ENCODE measurements around the gene CRACR2A.

CRACR2A gene

DNA sequence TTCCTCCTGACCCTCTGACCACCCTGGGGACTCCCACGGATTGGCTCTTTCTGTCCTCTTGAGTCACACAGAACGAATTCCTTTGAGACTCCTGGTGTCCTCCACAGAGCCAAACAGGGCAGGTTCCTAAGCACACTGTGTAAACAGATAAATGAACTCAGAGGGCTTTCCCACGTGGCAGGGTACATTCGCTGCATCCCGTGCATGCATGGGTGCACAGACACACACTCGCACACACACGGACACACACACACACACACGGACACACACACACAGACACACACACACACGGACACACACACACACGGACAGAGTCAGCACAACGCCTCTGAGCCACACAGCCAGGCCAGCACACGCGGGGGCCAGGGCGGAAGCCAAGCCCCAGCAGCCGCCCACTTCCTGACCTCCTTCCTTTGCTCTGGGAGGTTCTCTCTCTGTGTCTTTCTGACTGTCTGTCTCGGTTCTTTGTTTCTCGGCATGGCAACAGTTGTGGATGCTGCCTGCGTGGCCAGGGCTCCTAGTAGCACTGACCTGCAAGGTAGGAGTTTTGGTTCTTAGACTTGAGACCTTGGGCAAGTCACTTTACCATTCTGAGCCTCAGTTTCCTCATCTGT is 706 bp downstream of the CRACR2A start:
- DNase-seq, result no peak

DNA sequence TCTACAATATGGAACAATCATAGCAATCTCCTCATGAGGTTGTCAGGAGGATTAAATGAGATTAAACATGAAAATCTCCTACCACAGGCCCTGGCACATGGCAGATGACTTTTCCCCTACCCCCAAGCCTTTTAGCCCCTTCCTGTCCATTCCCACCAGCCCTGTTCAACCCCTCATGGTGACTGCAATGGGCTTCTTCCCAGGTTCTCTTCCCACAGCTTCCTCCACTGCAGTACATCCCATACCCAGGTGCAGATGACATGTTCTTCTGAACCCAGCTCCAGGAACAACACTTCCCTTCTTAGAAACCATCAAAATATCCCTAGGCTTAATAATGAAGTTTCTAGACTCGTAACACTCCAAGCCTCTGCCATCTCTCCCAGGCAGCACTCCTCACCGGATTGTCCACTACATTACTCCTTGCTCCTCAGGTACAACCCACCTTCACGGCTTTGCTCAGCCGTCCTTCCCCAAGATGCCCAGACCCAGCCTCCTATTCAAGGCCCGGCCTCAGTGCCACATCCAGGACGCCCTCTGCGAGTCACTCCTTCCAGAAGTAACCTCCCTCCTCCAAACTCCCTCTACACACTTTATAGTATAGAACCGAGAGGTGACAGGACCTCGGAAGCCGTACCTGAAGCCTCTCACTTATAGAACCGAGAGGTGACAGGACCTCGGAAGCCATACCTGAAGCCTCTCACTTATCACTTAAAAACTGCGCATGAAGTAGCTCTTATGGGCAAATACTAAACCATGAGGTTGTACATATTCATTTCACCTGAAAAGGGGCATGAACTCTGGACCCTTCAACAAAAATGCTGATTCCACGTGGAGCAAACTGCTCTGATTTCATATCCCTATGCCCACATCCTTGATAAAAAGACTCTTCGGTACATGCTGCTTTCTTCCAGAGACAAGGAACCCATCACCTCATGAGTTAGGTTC is 1.5 kb downstream of the CRACR2A start:
- DNase-seq, result no peak

DNA sequence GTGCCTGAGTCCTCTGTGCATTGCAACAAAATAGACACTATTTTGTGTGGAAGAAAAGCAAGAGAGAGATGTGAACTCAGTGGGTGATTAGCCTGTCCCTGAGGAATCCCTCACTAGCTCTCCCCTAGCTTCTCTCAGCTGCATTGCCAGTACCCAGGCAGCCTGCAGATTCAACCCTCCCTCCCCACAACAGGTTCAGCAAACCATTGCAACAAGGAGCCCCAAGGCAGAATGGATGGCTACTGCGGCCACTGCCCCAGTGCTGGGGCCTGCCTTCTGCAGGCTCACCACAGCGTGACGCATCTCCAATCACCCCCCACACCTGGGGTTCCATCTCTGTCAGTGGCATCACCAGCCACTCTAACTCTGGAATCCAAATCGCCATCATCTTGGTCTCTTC is 2.3 kb downstream of the CRACR2A start:
- no peak for DNase-seq

DNA sequence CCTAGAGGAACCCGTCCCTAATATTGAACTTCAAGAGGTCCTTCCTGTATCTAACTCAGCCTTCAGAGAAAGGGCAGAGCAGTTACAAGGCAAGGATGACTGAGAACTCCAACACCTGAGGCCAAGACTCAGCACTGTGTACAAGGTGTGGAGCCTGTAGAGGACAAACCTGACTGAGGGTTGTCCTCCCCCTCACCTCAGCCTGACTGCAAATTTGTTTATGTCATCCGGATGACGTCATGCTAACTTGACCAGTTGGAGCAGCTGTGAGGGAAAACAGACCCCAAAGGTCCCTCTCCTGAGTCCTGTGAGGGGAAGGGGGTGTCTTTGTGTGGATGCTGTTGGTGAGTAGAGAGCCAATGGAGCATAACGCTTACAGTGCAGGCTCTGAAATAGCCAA is 4.3 kb downstream of the CRACR2A start:
- DNase-seq, result no peak

DNA sequence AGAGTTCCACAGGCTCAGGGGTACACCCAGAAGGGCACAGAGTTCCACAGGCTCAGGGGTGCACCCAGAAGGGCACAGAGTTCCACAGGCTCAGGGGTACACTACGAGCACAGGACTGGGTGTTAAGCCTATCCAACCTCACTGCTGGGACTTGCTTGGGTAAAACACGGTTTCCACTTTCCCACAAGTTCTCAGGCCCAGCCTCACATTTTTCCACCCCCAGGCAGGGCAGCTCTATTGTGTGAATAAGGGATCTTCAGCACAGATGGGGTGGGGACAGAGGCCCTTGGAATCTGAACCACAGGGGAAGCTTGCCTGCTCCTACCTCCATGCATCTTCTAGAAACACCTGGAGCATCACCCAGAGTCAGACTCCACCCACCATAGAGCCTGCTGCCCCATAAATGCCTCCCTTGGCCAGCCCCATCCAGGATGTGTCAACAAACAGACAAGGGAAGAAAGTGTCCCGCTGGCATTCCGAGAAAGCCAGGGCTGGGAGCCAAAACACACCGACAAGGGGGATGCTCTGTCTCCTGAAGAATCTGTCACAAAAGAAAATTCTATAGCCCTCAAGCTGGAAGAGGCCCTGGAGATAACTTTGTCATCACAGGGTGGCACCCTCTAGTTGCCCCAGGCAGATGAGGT is 4.8 kb downstream of the CRACR2A start:
- no peak for DNase-seq

DNA sequence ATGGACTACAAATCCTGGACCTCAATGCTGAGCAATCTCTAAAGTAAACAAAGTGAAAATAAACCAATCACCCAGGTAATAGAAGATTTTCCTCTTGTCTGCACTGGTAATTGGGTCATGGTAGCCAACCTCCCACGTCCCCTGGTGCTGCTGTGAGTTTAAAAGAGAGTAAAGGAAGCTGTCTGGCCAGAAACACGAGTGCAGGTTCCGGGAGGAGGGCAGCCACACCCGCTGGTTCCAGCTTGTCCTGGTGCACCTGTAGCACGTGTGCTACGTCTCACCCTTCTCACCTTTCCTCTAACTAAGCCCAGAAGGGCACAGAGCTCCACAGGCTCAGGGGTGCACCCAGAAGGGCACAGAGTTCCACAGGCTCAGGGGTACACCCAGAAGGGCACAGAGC is 5.4 kb downstream of the CRACR2A start:
- DNase-seq, result no peak

DNA sequence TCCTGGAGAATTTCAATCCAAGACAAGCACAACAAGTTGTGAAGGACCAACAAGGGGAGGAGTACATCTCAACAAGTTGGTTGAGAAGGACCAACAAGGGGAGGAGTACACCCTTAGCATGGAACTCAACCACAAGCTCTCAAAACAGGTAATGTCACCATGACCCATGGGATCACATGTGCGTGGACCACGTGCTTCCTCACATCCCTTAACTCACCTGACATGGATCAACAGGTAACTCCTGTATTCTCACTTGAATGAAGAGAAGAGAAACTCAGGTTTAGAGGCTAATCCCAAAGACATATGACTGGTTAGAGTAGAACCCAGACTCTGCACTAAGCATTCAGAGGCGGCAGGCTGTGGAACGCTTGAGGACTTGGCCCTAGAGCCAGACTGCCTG is 6.2 kb downstream of the CRACR2A start:
- no peak for DNase-seq

DNA sequence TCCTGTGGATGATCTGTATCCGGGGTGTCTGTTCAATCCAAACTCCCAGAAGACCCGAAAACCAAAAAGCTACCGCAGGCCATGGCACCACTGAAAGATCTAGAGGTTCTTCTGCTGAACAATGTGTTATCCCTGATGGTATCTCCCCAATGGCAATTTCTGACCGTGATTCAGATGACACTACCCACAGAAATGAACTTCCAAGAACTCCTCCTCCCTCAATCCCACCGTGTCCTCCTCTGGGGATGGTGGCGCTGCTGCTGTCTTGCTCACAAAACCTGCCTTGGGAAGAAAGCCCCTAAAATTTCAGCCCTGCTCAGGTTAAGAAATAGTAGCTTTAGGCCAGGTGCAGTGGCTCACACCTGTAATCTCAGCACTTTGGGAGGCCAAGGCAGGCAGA is 7.8 kb downstream of the CRACR2A start:
- DNase-seq, result no peak

DNA sequence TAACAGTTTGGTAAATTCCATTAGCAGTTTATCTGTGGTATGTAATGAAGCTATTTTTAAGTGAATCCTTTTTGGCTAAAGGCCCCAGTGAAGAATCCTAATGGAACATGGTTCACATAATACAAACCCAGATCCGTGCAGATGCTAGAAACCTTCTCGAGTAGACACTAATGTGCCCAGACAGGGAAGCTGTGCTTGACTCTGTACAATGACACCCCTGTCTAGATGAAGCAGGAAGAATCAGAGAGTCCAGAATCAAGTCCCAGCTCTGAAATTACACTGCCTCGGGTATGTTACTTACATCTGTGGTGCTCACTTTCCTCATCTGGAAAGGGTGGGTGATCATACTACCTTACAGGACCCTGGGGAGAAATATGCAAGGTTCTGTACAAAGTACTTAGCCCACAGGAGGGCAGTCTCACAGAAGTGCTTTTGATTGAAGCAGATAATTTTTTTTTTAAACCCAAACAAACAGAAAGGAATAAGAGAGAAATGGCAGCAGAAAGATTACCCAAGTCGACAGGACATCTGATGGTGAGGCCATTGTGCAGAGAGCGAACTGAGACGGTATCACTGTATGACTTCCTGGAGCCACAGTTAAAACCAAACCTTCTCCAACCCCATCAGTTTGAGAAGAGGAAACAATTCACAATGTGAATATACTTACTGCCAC is 8.5 kb downstream of the CRACR2A start:
- no peak for DNase-seq

DNA sequence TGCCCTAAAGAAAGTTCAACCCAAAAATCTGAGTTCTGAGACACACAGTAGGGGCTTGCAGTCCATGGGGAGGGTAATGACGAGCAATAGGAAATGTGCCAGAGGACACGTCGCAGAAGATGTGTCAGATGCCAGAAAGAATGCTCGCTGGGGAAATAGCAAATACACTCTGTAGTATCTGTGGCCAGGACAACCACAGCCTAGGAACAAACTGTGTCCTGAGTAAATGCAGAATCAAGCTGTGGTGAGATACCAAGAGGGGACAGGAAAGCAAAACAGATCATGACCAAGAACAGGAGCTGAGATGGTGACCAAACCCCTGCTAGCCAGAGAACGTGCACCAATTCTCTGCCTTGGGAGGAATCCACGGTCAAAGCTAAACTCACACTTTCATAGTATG is 9.1 kb downstream of the CRACR2A start:
- no peak for DNase-seq

DNA sequence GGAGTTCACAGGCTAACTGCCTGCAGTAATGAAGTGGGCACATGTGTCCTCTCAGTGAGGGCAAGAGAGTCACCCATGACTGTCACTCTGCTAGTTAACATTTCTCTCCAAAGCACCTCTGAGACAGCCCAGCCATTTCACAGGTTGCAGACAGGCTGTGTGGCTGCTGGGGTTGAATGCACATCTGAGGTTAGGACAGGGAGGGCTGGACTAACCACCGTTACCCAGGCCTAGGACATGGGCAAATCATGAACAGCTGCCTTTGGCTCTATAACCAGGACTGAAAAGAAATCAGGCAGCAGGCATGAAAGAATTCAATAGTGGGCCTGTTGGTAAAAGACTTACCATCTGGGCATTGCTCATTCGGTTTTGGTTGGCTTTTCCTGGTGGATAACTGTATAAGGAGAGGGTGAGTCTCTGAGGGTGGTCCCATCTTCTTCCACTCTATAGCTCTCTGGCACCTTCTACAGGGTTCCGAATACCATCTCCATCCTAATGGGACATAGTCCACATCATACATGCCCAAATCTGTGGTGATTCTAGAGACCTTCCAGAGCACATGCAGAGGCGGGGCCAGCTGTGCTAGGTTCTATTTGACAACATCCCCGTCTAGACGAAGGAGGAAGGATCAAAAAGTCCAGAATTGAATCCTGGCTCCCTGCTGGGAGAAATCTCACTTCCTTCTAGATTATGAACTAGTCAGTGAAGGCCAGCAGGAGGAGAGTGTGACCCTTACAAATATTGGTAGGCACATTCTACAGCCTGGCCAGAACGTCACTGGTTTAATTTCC is 10.8 kb downstream of the CRACR2A start:
- no peak for DNase-seq

DNA sequence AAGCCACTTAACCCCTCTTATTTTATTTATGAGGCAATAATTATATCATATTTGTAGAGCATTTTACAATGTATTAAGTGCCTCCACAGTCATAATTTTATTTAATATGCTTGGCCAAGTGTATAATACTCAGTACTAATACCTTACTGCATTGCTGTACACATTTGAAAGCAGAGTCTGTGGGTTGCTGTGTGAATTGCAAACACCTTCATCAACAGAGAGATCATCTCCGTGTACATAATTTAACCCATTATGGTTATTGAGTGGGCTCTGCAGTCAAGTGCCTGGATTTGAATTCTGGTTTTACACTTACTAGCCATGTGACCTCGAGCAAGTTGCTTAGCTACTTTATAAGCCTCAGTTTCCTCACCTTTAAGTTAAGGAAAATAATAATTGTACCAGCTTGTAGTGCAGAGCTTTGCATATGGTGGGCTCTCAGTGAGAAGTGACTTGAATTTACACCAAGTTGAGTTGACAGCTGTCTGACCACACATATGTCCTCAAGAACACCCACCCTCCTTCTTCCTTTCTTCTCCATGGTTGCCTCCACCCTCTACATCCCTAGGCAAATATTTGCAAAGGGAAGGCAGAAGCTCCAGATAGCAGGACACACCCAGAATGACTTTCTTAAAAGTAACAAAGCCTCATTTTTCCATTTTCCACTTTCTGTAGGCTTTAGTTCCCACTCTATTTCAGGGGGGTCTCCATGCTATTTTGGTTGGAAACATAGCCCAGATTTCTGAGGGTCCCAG is 12.3 kb downstream of the CRACR2A start:
- DNase-seq, result no peak

DNA sequence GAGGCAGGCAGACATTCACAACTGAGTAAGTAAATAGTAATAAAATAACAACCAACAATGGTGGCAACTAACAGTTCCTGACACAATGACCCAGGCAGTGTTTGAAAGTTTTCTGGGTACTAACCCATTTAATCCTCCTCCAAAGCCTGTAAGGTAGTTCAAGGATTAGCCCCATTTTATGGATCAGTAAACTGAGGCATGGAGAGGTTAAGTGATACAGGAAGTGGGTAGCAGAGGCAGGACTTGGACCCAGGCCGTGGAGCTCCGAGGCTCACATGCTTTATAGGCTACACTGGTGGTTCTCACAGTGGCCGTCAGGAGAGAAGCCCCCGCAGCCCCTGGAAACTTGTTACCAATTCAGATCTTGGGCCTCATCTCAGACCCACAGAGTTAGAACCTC is 17.5 kb downstream of the CRACR2A start:
- DNase-seq, result no peak

DNA sequence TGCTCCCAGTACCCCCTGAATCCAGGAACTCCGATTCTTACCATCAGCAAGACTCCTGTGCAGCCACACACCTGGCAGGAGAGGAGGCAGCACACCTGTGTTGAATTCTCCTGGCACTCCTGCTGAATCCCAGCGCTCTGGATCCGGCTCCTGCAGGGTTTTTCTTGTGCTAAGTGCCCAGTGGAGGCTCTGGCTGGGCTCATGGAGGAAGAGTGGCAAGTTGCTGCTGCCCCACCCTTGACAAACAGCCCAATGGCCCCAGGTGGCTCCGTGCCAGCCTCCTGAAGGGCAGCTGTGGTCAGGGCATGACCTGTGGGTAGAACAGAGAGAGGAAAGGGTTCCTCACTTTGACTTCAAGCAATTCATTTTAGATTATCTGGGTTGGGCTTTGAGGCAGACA is 20.0 kb downstream of the CRACR2A start:
- no peak for DNase-seq

DNA sequence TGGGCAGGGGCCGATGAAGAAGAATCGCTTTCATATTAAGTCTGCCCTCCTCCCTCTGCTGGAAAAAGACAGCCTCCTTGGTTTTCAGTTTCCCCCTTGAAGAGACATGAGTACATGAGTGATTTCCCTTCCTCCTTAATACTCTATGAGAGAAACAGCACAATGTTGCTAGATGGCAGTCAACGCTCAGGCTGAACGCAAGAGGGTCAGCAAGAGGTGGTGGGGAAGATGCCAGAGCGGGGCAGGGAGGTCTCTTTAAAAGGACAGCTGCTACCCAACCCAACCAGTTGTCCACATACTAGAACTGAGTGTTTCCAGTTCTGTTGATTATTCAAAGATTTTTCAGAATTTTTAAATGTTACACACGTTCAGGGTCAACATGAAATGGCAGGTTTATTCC is 22.8 kb downstream of the CRACR2A start:
- no peak for DNase-seq

DNA sequence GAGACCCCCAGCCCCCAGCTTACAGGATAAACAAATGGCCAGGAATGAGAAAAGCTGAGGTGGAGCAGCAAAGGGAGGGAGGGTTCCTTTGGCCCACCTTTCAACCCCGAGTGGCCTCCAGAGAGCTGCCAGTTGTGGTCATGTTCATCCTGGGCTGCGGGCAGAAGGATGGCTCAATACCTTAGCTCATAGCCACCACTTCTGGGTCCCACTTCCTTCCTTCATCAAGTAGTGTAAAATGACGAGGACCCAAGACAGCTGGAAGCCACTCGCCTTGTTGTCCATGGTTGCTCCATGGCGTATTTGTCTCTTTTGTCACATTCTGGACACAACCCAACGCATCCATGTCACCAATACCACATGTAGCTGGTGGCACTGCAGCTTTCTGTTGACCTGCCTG is 24.2 kb downstream of the CRACR2A start:
- DNase-seq, result no peak

DNA sequence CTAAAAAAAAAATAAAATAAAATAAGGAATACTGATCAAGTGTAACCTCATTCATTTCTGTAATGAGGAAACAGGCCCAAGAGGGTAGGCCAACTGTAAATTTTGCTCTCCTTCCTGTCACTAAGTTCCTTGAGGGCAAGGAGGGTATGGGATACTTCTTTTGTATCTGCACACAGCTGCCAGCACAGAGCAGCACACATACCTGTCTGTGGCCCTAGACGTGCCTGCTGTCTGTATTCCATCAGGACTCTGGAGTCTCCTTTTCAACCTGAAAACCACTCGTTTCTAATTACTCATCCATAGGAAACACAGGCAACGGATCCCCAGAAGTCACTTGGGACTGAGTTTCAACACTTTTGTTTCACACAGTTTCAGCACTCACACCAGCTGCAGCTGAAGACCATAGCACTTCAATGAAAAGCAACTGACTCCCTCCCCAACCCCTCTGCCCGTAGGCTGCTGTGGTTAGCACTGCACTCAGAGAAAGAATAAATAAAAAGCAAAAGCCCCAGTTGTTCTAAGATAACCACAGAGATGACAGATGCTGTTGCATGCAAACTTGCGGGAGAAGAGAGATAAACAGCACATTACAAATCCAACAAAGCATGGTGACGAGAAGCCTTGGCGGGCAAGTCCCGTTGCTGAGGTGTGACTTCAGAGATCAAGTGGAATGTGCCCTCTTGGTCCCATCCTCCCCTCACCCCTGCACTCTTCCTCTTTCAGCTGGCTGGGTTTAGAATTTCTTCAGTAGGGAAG is 24.9 kb downstream of the CRACR2A start:
- DNase-seq, result no peak

DNA sequence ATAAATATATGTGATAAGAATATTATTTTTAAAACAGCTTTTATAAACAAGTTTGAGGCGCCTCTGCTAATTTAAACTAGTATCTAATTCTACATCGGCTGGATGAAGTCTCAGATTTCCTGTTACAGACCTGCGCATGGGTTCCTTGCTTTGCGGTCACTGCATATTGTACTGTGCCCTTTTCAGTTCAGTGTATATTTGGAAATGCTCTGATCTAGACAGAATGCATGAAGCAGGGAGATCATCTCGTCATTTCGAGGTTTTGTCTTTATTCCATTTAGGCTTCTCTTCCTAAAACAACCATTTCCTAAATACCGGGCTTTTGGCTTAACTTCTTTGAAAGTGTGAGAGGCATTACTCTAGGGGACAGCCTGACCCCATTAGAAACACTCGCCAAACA is 25.6 kb downstream of the CRACR2A start:
- no peak for DNase-seq

DNA sequence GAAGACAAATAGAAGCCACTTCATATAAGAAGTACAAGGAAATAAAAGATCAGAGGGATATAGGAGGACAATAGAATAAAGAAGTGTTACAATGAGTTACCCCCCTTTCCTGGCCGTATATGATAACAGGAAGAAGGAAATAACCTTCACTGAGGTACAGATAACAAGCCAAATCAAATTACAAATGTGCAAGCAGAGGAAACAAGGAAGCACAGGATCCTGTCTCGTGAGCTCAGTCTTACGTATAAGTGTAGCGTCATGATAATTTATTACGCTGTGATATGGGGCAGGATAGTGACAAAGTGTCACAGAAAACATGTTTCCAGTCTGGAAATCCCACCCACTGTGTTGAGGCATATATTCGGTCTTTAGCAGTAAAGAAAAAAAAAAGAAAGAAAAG is 26.5 kb downstream of the CRACR2A start:
- no peak for DNase-seq

DNA sequence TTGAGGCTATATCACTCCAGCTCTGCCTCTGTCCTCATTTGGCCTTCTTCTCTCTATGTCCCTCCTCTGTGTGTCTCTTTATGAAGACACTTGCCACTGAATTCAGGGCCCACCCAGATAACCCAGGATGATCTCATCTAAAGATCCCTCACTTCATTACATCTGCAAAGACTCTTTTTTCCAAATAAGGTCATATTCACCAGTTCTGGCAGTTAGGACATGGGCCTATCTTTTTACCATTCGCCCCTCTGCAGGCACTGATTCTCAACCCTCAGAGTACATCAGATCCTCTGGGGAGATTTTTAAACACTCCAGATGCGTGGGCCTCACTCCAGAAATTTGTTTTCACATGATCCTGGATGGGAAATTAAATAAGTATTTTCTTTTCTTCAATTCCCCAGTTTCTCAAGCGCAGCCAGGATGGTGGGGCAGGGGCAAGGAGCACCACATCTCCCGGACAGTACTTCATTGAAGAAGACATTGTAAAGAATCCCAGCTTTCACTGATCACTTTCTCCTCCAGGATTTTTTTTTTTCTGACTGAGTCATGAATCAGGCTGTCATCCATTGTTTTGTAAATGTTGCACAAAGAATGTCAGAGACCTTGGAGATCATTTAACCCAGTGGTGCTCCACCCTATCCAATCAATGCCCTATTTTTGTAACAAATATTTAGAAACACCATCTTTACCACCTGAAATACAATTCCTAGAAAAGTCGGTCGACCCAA is 27.4 kb downstream of the CRACR2A start:
- no peak for DNase-seq

All from NCI-H2081 treated with DMSO at 0.1 percent for 48 hours (cell line).